ENCODE results near the gene FGD3.

DNA sequence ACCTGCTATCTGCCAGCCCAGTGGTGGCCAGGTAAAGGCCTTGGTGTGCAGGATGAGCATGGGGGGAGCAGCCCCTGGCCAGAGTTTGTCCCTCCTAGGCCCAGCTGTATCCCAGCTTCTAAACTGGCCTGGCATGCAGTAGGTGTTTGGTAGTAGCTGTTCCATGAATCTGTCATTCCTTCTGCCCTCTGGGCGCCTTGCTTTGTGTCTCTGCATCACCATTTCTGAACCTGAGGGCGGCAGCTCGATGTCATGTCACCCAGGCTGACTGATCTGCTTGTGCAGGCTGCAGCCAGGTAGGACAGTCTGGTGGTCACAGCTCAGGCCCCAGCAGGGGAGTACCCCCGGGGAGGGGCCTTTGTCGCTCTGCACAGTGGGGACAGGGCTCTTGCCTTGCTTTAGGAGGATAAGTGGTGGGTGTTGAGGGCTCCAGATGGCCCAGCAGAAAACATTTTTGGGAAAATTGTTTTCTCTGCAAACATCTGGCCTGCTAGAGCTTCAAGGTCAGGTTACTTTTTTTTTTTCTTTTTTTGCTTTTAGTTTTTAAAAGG lies 106.5 kb downstream of the FGD3 start:
- TF ChIP-seq, protein P1, sequence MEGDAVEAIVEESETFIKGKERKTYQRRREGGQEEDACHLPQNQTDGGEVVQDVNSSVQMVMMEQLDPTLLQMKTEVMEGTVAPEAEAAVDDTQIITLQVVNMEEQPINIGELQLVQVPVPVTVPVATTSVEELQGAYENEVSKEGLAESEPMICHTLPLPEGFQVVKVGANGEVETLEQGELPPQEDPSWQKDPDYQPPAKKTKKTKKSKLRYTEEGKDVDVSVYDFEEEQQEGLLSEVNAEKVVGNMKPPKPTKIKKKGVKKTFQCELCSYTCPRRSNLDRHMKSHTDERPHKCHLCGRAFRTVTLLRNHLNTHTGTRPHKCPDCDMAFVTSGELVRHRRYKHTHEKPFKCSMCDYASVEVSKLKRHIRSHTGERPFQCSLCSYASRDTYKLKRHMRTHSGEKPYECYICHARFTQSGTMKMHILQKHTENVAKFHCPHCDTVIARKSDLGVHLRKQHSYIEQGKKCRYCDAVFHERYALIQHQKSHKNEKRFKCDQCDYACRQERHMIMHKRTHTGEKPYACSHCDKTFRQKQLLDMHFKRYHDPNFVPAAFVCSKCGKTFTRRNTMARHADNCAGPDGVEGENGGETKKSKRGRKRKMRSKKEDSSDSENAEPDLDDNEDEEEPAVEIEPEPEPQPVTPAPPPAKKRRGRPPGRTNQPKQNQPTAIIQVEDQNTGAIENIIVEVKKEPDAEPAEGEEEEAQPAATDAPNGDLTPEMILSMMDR (IDR thresholded peaks at IDR 0.05 in 8 of 11, conservative IDR thresholded peaks at IDR 0.05 in 3 of 11) = no peak
- TF ChIP-seq POLR2A (IDR thresholded peaks at IDR 0.05) = no peak
- no peak for TF ChIP-seq POLR2AphosphoS5 (IDR thresholded peaks at IDR 0.05)

Data from spleen (tissue), 7 donors.